AG04450 (cell line): ENCODE results near the gene FRMD4A. TPM values are rescaled to one million over a fixed set of nuclear protein-coding genes. Genes with fewer than 3 reads are reported as not detected.

Source experiments
- CTCF ChIA-PET: fragments of 300-600, 350-600 bp; formaldehyde crosslinking; extraction: SDS; loops from one replicate; lab custom pipeline; 2022; ENCODE audit warnings: antibody characterized with exemption, inconsistent platforms; lab: Charles Lee
- POLR2A ChIA-PET: fragments of 350-600 bp; formaldehyde crosslinking; extraction: SDS; loops from one replicate; lab custom pipeline; 2021; ENCODE audit warnings: antibody characterized with exemption, inconsistent platforms; lab: Yijun Ruan, JAX
- DNase-seq: peaks from one replicate; pipeline ENCODE4 v3.0.0-alpha.2; 2011; ENCODE audit warnings: low read depth, low spot score
- H3K27ac ChIP-seq: one replicate; pipeline ENCODE4 v1.5.1; 2012; ENCODE audit warnings: low read depth, low read length, control low read depth
- H3K27me3 ChIP-seq: one replicate; pipeline ENCODE4 v1.6.0; 2012; ENCODE audit warnings: low read length; ENCODE audit not compliant: control insufficient read depth, insufficient read depth
- H3K4me3 ChIP-seq: 2 replicates; pipeline ENCODE4 v1.5.1; 2011; ENCODE audit warnings: mild to moderate bottlenecking, low read depth, low read length, control low read depth
- H3K9me3 ChIP-seq: 2 replicates; pipeline ENCODE4 v1.5.1; 2012; ENCODE audit warnings: low read length; ENCODE audit not compliant: control insufficient read depth, insufficient read depth
- CTCF ChIP-seq: IDR thresholded peaks from 2 replicates; pipeline ENCODE4 v1.5.1; 2011; ENCODE audit warnings: low read depth, low read length, control low read depth, inconsistent platforms
- polyA plus RNA-seq: library from polyadenylated mRNA; depleted of rRNA; stranded (reverse); fragments of >200 nt; gene quantifications from 2 replicates; pipeline ENCODE4 v1.2.3, GENCODE V29; 2011

FRMD4A gene
- polyA plus RNA-seq, 1 experiment, result 45.7 TPM

GRCh38 chr10:14190702-14191101 is 140.0 kb downstream of the FRMD4A start:
- ChIA-PET CTCF (no interaction called here), POLR2A (interaction anchor here (0.6 kb wide), 1 partner anchor 155 kb away, joined by 3 read pairs; no protein-coding TSS in a partner anchor)
- TF ChIP-seq CTCF, result no peak
- Histone ChIP-seq H3K4me3 (no peak overlapping the region), H3K9me3 (no peaks in the 10 kb centered on the region), H3K27me3 (peaks cover 22% of the 10 kb centered on the region), H3K27ac (no peak overlapping the region)
- no peak for DNase-seq

- no peaks in the 10 kb centered on the region for H3K9me3 ChIP-seq
- peak; percentile 34 for TF ChIP-seq CTCF
- H3K4me3 ChIP-seq, result no peak overlapping the region
- POLR2A ChIA-PET, result interaction anchor here (0.6 to 1.8 kb wide), 15 partner anchors 12 to 697 kb away, joined by 3 to 14 read pairs (median 4); partner anchors contain the start of genes CDNF, HSPA14 and MSANTD7
- no peak overlapping the region for H3K27ac ChIP-seq
- no peak for DNase-seq
- H3K27me3 ChIP-seq, result peaks cover 28% of the 10 kb centered on the region
- CTCF ChIA-PET, result interaction anchor here (0.6 to 1.4 kb wide), 8 partner anchors 10 to 658 kb away, joined by 3 to 7 read pairs (median 4); no protein-coding TSS in a partner anchor
Observed at GRCh38 chr10:14186245-14186644, 144.5 kb downstream of the FRMD4A start.

GRCh38 chr10:14185316-14186045 is 145.2 kb downstream of the FRMD4A start:
- DNase-seq, result peak; percentile 83
- no peak overlapping the region for H3K4me3 ChIP-seq
- H3K9me3 ChIP-seq, result no peaks in the 10 kb centered on the region
- ChIA-PET CTCF (interaction anchor here (0.6 to 1.4 kb wide), 11 partner anchors 10 to 658 kb away, joined by 3 to 7 read pairs (median 4); partner anchors contain the start of genes CDNF, HSPA14 and MSANTD7), POLR2A (interaction anchor here (0.6 to 1.8 kb wide), 25 partner anchors 11 to 697 kb away, joined by 3 to 14 read pairs (median 4); partner anchors contain the start of genes CDNF, HSPA14 and MSANTD7)
- peaks cover 25% of the 10 kb centered on the region for H3K27me3 ChIP-seq
- H3K27ac ChIP-seq, result peak overlapping the region; percentile 31
- TF ChIP-seq CTCF, result 0 out of 2 replicates have a peak, but pooled peaks have one; percentile 11

- Histone ChIP-seq H3K27ac (peak overlapping the region; percentile 31), H3K4me3 (no peak overlapping the region), H3K27me3 (peaks cover 22% of the 10 kb centered on the region), H3K9me3 (no peaks in the 10 kb centered on the region)
- POLR2A ChIA-PET, result interaction anchor here (0.8 to 1.8 kb wide), 15 partner anchors 11 to 693 kb away, joined by 3 to 14 read pairs (median 5); partner anchors contain the start of genes CDNF, HSPA14 and MSANTD7
- no peak for TF ChIP-seq CTCF
- CTCF ChIA-PET, result interaction anchor here (0.8 to 1.1 kb wide), 2 partner anchors 12 to 16 kb away, joined by 3 to 6 read pairs; no protein-coding TSS in a partner anchor
- DNase-seq, result no peak
Observed at GRCh38 chr10:14184841-14185315, 145.8 kb downstream of the FRMD4A start.
